MV-4-11 (cell line): ENCODE measurements around the gene HPGDS.
"Not testable (repeated sequence)": the region's sequence is repeated elsewhere in the genome, so short reads cannot be mapped to it uniquely, and the experiment has no call there.

Source experiments
- DNase-seq: peaks from one replicate; lab custom pipeline; 2025; lab: John Stamatoyannopoulos, UW

The HPGDS gene

DNA sequence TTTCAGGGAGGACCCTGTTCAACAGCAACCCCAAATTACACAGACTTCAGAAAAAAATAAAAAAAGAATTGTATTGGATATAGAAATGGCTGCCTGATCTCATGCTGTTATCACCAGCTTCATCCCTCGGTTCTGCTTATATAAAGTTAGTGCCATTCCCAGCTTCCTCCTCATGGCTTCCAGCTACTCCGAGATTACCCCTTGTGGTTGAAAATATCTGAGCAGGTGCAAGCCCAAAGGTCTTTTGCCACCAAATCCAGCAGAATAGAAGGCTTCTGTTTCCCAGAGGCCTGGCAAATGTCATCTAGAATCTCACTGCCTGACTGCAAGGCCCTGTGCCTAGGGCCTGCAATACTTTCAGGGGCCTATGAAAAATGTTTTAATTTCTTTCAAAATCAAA is 13.8 kb upstream of the HPGDS start:
- DNase-seq, result no peak

DNA sequence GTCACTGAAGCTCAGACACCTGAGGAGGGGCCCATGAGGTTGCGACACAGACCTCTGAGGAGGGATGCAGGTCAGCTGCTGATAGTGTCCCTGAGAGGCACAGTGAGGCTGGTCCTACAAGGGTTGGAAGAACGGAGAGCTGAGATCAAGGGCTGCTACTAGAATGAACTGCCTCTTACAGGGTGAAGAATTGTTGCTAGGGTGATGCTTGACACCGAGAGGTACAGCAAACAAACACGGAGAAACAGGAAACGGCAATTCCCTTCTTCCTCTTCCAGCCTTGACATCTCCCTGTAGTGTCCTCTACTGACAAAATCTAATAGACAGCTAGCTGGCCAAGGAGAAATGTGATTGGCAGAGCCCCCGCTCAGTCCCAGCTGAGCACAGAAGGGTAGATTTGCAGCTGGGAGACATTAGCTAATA is 11.8 kb upstream of the HPGDS start:
- DNase-seq, result no peak

- DNase-seq, result no peak
Observed at GRCh38 chr4:94352996-94353395, 10.4 kb upstream of the HPGDS start.

GRCh38 chr4:94352163-94352562 is 9.5 kb upstream of the HPGDS start:
- DNase-seq, result no peak

GRCh38 chr4:94351319-94351718 is 8.7 kb upstream of the HPGDS start:
- DNase-seq, result no peak

DNA sequence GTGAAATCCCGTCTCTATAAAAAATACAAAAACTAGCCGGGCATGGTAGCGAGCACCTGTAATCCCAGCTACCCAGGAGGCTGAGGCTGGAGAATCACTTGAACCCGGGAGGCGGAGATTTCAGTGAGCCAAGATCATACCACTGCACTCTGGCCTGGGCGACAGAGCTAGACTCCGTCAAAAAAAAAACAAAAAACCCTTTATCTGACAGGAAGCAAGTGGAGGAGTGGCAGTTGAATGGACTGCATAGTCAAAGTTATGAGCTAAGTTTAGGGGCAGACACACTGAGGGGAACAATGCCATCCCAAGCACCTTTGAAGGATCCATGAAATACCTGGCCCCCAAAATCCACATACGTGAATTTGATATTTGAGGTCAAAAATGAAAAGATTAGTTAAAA is 7.5 kb upstream of the HPGDS start:
- DNase-seq, result no peak

- no peak for DNase-seq
Observed at GRCh38 chr4:94349193-94349592, 6.6 kb upstream of the HPGDS start.

GRCh38 chr4:94348666-94349065 is 6.0 kb upstream of the HPGDS start:
- no peak for DNase-seq

DNA sequence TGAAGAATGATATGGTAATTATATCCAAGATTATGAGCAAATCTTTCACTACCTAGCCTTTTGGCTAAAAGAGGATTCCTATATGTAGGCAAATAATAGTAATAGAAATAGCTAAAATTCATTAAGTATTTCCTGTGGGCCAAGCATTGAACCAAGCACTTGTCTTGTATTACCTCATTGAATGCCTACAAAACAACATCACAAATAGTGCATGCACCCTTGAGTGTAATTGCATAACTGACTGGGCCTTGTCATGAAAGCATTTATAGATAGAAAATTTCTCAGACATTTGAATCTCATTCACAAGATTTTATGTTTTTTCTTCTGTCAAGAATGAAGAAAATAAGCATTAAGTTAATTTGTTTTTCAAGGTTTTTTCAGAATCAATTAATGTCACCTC is 3.9 kb upstream of the HPGDS start:
- no peak for DNase-seq

GRCh38 chr4:94345969-94346368 is 3.3 kb upstream of the HPGDS start:
- DNase-seq, result no peak

- DNase-seq, result no peak
Observed at GRCh38 chr4:94345266-94345665, 2.6 kb upstream of the HPGDS start.

- DNase-seq, result no peak
Observed at GRCh38 chr4:94344457-94344856, 1.8 kb upstream of the HPGDS start.

DNA sequence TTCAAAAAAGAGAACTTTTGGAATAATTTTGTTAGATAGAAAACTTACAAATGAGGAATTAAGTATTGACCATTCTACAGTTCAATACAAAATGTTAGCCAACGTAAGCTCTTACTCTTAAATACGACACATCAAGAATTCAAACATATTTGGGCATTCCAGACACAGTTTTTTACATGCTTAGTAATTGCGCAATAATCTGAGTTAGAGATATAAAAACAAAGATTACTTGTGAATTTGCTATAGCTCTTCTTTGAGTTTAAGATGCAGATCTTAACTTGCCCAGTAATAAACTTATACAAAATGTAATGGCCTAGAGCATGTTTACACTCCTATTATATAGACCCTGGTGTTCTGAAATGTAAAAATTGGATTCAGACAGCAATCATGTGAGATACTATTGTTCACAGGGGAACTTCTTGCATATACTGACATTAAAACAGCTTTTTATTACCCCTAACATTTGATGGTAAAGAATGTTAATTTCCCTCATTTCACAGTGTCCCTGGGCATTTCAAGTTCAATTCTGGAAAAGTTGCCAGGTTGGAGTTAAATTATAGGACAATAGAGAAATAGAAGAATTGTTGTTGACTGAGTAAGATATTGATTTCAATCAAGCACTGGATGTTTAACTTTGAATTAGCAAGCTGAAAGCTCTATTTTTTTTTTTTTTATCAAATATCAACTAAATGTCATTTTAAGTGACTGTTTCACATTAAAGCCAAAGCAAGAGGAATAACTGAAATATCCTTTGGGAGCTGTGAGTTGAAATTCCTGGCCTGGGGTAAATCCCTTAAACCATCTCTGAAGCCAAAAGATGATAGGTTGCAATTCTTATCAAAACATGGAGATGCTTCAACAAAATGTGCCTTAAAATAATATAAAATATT is 910 bp downstream of the HPGDS start:
- no peak for DNase-seq

DNA sequence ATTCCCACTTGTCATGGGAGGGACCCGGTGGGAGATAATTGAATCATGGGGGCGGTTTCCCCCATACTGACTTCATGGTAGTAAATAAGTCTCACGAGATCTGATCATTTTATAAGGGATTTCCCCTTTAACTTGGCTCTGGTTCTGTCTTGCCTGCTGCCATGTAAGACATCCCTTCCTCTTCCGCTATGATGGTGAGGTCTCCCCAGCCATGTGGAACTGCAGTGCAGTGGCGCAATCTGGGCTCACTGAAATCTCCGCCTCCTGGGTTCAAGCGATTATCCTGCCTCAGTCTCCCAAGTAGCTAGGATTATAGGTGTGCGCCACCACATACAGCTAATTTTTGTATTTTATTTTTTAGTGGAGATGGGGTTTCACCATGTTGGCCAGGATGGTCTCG is 2.9 kb downstream of the HPGDS start:
- DNase-seq, result no peak

GRCh38 chr4:94338681-94339351 is 3.8 kb downstream of the HPGDS start:
- no peak for DNase-seq

DNA sequence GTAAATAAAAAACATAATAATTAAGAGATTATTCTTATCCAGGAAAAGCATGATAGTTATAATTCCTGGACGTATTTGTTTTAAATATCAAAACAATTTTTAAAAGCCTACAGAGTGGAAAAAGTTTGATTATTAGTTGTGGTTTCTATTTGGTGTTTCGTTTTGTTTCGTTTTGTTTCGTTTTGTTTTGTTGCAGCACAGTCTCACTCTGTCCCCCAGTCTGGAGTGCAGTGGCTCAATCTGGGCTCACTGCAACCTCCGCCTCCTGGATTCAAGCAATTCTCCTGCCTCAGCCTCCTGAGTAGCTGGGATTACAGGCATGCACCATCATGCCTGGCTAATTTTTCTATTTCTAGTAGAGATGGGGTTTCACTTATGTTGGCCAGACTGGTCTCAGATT is 5.8 kb downstream of the HPGDS start:
- DNase-seq, result not testable (repeated sequence)

GRCh38 chr4:94336303-94336702 is 6.3 kb downstream of the HPGDS start:
- DNase-seq, result no peak

- DNase-seq, result no peak
Observed at GRCh38 chr4:94334962-94335361, 7.7 kb downstream of the HPGDS start.

GRCh38 chr4:94334476-94334875 is 8.2 kb downstream of the HPGDS start:
- DNase-seq, result no peak

DNA sequence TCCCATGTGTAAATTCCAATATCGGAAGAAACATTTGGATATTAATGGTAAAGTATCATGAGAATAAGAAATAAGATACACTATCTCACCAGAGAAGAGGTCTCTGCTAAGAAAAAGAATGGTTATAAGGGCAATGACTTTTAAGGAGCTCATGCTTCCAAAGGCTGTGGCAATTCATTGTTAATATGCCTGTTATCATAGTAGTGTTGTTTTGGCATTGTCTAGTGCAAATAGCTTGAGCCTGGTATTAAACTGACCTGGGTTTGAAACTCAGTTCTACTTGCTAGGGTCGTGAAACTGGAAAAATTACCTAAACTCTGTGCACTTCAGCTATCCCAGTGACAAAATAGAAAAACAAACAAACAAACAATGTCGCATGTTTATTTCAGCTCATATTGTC is 8.8 kb downstream of the HPGDS start:
- no peak for DNase-seq

- DNase-seq, result no peak
Observed at GRCh38 chr4:94332983-94333590, 9.5 kb downstream of the HPGDS start.

DNA sequence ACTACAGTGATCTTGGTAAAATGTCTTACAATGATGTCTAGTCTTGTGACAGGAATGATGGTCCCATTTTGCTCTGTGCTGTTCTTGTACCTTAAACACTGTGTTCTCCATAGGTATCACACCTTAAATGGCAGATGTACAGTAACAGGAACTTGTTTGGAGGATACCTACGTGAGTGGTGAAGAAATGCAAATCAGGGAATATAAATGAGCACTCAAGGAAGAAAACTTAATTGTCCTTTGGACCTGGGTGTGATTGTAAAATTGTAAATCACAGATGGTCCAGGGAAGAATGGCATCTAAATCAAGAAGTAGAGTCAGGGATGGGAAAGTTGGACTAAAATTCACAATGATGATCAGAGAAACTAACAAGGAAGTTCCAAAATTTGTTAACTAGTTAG is 12.7 kb downstream of the HPGDS start:
- DNase-seq, result no peak

GRCh38 chr4:94325835-94326234 is 16.8 kb downstream of the HPGDS start:
- no peak for DNase-seq
